ENCODE measurements around the gene DHRSX.
"Not testable (repeated sequence)": the region's sequence is repeated elsewhere in the genome, so short reads cannot be mapped to it uniquely, and the experiment has no call there.

Gene DHRSX

DNA sequence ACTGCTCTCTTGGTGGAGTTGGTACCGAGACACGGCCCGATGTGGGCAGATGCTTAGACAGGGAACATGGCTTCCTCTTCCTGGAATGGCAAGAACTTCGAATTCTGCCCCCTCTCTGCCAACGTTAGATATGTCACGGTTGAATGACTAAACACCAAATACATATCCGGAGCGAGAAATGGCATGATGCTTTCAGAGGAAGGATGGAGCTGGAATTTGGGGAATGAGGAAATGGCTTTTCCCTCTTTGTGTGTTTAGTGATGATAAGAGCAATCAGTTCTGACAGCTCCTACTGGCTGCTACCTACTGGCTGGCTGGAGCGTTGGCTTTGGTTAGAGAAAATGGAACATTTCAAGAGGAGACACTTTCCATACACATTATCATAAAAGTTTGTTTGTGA lies 140.0 kb downstream of the DHRSX start:
- H3K4me3 Mint-ChIP-seq, result no peak overlapping the region
- peaks cover 44% of the 10 kb centered on the region for H3K9me3 Mint-ChIP-seq
- H3K36me3 Mint-ChIP-seq (ENCODE audit: low read depth), result peaks cover 4% of the 10 kb centered on the region
- no peaks in the 10 kb centered on the region for H3K4me1 Mint-ChIP-seq (ENCODE audit: low read depth)
- H3K27me3 Mint-ChIP-seq (ENCODE audit: low read depth), result no peaks in the 10 kb centered on the region
- H3K27ac Mint-ChIP-seq, result no peak overlapping the region

DNA sequence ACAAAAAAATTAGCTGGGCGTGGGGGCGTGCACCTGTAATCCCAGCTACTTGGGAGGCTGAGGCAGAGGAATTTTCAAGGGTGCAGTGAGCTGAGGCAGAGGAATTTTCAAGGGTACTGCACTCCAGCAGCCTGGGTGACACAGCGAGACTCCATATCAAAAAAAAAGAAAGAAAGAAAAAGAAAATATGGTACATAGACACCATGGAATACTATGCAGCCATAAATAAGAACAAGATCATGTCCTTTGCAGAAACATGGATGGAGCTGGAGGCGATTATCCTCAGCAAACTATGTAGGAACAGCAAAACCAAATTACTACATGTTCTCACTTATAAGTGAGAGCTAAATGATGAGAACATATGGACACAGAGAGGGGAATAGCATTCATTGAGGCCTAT lies 141.3 kb downstream of the DHRSX start:
- not testable (repeated sequence) for H3K4me1 Mint-ChIP-seq (ENCODE audit: low read depth); H3K4me3 Mint-ChIP-seq; H3K27me3 Mint-ChIP-seq (ENCODE audit: low read depth); H3K27ac Mint-ChIP-seq; H3K36me3 Mint-ChIP-seq (ENCODE audit: low read depth)
- H3K9me3 Mint-ChIP-seq, result peaks cover 47% of the 10 kb centered on the region

DNA sequence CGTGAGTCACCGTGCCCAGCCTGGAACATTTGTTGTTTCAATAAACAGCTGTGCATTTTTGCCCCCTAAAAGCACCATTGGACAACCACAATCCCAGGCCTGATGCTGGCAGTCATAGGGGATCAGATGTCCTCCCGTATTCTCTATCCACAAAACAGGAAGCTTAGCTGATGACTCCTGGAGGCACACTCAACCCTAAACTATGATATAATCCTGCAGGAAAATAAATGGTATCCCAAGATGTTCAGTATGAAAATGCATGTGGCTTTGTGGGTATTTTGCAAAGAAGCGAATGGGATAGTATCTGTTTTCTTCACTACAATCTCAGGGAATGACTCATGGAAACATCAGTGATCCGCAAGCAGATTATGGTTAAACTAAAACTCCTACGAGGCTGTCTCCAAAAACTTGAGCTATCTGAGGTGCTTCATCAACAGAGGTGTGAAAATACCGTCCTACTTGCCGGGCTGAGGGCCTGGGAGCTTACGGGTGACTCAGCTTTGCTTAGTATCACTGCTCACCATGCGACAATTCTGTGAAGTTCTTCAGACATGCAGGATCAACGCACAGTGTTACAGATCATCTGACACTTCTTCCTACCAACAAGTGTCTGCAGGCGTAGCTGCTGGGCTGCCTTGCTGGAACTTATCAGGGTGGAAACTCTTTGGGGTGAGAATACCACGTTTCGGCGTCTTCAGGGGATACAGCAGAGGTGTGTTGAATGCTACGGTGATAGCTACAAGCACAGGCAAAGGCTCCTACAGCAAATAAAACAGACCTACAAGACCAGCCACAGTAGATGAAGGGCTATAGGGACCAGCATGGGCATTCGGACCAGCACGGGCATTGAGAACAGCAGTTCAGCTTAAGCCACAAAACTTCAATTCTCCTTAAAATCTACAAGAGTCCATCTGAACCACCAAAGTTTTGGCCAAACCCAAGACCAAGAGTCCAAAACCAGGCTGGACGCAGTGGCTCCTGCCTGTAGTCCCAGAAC lies 148.5 kb downstream of the DHRSX start:
- peaks cover 34% of the 10 kb centered on the region for H3K9me3 Mint-ChIP-seq
- no peak overlapping the region for H3K27ac Mint-ChIP-seq
- peaks cover 10% of the 10 kb centered on the region for H3K36me3 Mint-ChIP-seq (ENCODE audit: low read depth)
- no peaks in the 10 kb centered on the region for H3K4me1 Mint-ChIP-seq (ENCODE audit: low read depth)
- H3K27me3 Mint-ChIP-seq (ENCODE audit: low read depth), result no peaks in the 10 kb centered on the region
- H3K4me3 Mint-ChIP-seq, result no peak overlapping the region

DNA sequence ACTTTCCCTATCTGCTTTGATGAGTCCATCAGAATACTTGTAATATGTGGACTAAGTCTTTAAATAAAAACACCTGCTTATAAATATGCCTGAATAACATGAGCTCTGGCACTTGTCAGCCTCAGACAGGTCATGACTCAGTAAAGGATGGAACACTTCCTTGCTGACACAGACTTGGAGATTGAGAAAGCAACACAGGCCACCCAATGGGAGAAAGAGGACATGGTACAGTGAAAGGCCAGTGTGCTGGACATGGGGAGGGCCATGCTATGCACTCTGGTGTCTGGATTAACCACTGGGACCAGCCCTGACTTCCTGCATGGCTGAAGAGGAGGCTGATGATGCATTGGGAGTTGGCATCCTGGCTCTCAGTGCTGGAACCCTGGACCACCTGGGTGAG lies 149.5 kb downstream of the DHRSX start:
- Mint-ChIP-seq H3K9me3 (peaks cover 42% of the 10 kb centered on the region), H3K4me3 (no peak overlapping the region), H3K36me3 (ENCODE audit: low read depth) (peaks cover 15% of the 10 kb centered on the region), H3K27ac (no peak overlapping the region), H3K4me1 (ENCODE audit: low read depth) (no peaks in the 10 kb centered on the region), H3K27me3 (ENCODE audit: low read depth) (no peaks in the 10 kb centered on the region)

DNA sequence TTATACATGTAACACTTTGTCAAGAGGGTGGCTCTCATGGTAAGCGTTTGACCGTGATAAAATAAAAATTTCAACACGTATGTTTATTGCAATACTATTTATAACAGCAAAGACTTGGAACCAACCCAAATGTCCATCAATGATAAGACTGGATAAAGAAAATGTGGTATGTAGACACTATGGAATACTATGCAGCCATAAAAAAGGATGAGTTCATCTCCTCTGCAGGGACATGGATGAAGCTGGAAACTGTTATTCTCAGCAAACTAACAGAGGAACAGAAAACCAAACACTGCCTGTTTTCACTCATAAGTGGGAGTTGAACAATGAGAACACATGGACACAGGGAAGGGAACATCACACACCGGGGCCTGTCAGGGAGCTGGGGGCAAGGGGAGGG lies 150.1 kb downstream of the DHRSX start:
- not testable (repeated sequence) for H3K27ac Mint-ChIP-seq; H3K4me1 Mint-ChIP-seq (ENCODE audit: low read depth); H3K27me3 Mint-ChIP-seq (ENCODE audit: low read depth); H3K4me3 Mint-ChIP-seq
- H3K9me3 Mint-ChIP-seq, result peaks cover 48% of the 10 kb centered on the region
- peaks cover 15% of the 10 kb centered on the region for H3K36me3 Mint-ChIP-seq (ENCODE audit: low read depth)

DNA sequence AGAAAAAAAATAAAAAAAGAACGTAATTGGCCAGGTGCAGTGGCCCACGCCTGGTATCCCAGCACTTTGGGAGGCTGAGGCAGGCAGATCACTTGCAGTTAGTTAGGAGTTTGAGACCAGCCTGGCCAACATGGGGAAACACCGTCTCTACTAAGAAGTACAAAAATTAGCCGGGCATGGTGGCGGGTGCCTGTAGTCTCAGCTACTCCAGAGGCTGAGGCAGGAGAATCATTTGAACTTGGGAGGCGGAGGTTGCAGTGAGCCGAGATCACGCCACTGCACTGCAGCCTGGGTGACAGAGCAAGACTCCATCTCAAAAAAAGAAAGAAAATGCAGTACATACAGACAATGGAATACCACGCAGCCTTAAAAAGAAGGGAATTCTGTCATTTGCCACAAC lies 150.7 kb downstream of the DHRSX start:
- Mint-ChIP-seq H3K9me3 (peaks cover 46% of the 10 kb centered on the region), H3K36me3 (ENCODE audit: low read depth) (peaks cover 19% of the 10 kb centered on the region)
- H3K27ac Mint-ChIP-seq; H3K4me1 Mint-ChIP-seq (ENCODE audit: low read depth); H3K27me3 Mint-ChIP-seq (ENCODE audit: low read depth); H3K4me3 Mint-ChIP-seq: not testable (repeated sequence)

DNA sequence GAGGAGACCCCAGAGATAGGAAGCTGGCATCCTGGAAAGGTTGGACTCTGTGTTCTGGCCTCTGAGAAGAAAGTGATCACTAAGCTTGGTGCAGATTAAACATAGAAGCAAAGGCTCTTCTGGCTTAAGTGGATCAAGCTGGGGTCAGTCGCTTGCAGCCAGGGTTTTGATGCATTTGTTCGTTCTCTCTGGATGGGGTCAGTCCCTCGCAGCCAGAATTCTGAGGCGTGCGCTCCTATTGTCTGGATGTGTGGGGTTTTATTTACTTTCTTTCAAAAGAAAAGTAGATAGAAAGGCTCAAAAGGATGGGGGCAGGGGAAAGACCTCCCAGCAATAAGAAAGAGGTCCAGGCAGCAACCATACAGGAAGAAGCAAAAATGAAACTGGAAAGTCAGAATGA lies 152.6 kb downstream of the DHRSX start:
- H3K4me3 Mint-ChIP-seq, result no peak overlapping the region
- no peaks in the 10 kb centered on the region for H3K27me3 Mint-ChIP-seq (ENCODE audit: low read depth)
- no peak overlapping the region for H3K27ac Mint-ChIP-seq
- peaks cover 46% of the 10 kb centered on the region for H3K9me3 Mint-ChIP-seq
- H3K4me1 Mint-ChIP-seq (ENCODE audit: low read depth), result no peaks in the 10 kb centered on the region
- peaks cover 16% of the 10 kb centered on the region for H3K36me3 Mint-ChIP-seq (ENCODE audit: low read depth)

DNA sequence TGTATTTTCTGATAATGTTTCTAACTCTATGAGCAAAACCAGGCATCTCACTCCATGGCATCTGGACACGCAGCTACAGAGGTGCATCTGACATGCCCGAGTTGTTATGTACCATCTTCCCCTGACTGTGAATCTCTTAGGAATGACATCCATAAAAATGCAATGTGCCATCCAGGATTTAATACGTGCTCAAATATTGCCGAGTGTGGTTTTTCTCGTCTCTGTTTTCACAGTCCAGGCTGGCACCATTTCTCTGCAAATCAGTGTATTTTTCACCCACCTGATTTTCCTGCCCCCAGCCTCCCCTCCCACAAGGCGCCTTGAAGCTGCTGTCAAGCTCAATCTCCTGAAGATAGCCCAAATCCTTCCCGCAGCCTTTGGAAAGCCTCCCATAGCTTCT lies 154.6 kb downstream of the DHRSX start:
- peaks cover 54% of the 10 kb centered on the region for H3K9me3 Mint-ChIP-seq
- no peaks in the 10 kb centered on the region for H3K27me3 Mint-ChIP-seq (ENCODE audit: low read depth)
- H3K4me1 Mint-ChIP-seq (ENCODE audit: low read depth), result no peaks in the 10 kb centered on the region
- H3K36me3 Mint-ChIP-seq (ENCODE audit: low read depth), result peaks cover 15% of the 10 kb centered on the region
- H3K4me3 Mint-ChIP-seq, result no peak overlapping the region
- H3K27ac Mint-ChIP-seq, result no peak overlapping the region

DNA sequence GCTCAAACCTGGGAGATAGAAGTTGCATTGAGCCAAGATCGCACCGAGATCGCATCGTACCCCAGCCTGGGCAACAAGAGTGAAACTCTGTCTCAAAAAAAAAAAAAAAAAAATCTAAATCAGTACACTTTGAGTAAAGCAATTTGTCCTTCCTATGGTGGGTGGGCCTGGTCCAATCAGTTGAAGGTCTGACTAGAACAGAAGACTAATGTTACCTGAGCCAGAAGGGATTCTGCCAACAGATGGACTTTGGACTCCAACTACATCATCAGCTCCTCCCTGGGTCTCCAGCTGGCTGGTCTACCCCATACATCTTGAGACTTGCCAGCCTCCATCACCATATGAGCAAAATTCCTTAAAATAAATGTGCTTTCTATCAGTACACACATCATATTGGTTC lies 155.2 kb downstream of the DHRSX start:
- H3K4me3 Mint-ChIP-seq, result no peak overlapping the region
- H3K36me3 Mint-ChIP-seq (ENCODE audit: low read depth), result peaks cover 18% of the 10 kb centered on the region
- peaks cover 57% of the 10 kb centered on the region for H3K9me3 Mint-ChIP-seq
- no peaks in the 10 kb centered on the region for H3K27me3 Mint-ChIP-seq (ENCODE audit: low read depth)
- H3K4me1 Mint-ChIP-seq (ENCODE audit: low read depth), result no peaks in the 10 kb centered on the region
- no peak overlapping the region for H3K27ac Mint-ChIP-seq

DNA sequence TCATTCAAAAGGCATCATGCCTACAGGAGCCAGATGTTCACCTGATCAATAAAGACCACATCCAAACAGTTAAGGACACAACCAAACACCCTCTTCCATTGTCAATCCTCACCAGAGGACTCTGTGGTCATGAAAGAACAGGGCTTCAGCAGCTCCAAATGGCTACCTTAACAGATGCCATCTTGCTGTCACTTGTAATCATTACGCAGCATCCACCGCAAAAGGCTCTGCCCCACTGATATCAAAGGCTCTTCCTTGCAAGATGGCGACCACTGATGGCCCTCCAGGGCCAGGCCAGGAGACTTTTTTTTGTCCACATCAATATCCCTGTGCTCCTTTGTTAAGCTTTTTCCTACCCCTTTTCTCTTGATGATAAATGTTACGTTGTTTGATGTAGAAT lies 157.4 kb downstream of the DHRSX start:
- Mint-ChIP-seq H3K4me1 (ENCODE audit: low read depth) (no peaks in the 10 kb centered on the region), H3K4me3 (no peak overlapping the region), H3K27ac (no peak overlapping the region), H3K9me3 (peaks cover 71% of the 10 kb centered on the region), H3K27me3 (ENCODE audit: low read depth) (no peaks in the 10 kb centered on the region), H3K36me3 (ENCODE audit: low read depth) (peaks cover 33% of the 10 kb centered on the region)

DNA sequence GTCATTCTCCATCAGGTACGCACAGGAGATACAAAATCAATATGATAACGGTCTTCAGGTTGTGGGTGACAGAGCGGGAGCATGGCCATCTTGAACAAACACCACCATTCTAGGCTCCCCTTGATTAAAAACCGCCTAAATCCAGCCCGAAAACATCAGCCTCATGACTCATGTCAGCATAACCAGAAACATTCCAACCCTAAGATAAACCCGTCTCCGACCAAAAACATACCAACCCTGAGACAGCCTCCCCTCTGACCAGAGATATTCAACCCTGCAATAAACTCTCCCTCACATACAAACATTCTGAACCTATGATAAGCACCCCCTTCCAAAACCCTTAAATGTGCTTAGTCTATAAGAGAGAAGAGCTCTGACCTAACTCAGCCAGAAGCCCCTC lies 157.9 kb downstream of the DHRSX start:
- Mint-ChIP-seq H3K9me3 (peaks cover 69% of the 10 kb centered on the region), H3K27ac (no peak overlapping the region), H3K36me3 (ENCODE audit: low read depth) (peaks cover 33% of the 10 kb centered on the region), H3K27me3 (ENCODE audit: low read depth) (no peaks in the 10 kb centered on the region), H3K4me3 (no peak overlapping the region), H3K4me1 (ENCODE audit: low read depth) (no peaks in the 10 kb centered on the region)

DNA sequence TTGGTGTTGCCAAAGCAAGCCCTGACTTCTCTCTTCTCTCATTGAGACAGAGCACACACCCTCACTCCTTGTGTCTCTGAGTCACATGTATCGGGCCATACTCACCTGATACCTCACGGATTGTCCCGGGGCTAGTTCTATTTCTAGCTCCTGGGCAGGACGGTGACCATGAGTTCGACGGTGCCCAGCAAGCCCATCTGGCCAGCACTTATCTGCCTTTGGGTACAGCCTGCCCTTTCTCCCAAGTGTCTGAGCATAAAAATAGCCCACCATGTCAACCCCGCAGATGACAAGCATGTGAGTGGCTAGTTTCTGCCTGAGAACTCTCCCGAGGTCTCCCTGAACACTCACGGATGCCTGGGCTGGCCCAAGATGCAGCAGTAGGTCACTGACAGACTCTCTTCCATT lies 158.5 kb downstream of the DHRSX start:
- Mint-ChIP-seq H3K4me3 (no peak overlapping the region), H3K27ac (no peak overlapping the region), H3K36me3 (ENCODE audit: low read depth) (peaks cover 33% of the 10 kb centered on the region), H3K4me1 (ENCODE audit: low read depth) (no peaks in the 10 kb centered on the region), H3K9me3 (peaks cover 73% of the 10 kb centered on the region), H3K27me3 (ENCODE audit: low read depth) (no peaks in the 10 kb centered on the region)

DNA sequence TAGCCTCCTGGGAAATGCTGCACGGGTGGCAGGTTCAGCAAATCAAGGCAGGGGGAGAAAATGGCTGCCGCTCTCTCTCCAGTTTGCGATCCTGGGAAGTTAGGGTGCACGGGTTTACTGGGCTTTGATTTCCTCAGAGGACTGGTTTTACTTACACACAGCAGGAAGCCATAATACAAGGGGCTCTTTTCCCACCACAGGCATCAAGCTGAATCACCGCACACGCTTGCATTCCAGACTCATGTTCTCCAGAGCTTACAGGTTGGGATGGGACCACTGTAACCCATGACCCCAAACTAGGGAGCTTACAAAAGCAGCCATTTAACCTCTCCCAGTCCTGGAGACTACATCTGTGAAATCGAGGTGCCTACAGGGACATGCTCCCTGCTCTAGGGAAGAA lies 159.8 kb downstream of the DHRSX start:
- H3K27me3 Mint-ChIP-seq (ENCODE audit: low read depth), result no peaks in the 10 kb centered on the region
- H3K36me3 Mint-ChIP-seq (ENCODE audit: low read depth), result peaks cover 27% of the 10 kb centered on the region
- no peak overlapping the region for H3K27ac Mint-ChIP-seq
- H3K9me3 Mint-ChIP-seq, result peaks cover 64% of the 10 kb centered on the region
- H3K4me3 Mint-ChIP-seq, result no peak overlapping the region
- H3K4me1 Mint-ChIP-seq (ENCODE audit: low read depth), result no peaks in the 10 kb centered on the region

DNA sequence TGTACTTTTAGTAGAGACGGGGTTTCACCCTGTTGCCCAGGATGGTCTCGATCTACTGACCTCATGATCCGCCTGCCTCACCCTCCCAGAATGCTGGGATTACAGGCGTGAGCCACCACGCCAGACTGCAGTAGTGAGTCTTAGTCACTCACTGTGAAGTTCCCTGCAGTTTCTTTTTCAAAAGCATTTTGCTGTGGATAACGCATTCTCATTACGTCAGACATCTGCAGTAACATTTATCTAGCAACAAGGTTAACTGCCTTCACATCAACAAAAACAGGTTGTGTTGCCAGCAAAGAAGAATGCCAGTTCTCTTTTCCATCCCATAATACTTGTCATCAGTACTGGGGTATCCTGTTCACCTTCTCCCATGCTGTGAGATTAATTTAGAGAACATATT lies 164.6 kb downstream of the DHRSX start:
- H3K4me1 Mint-ChIP-seq (ENCODE audit: low read depth), result no peaks in the 10 kb centered on the region
- H3K4me3 Mint-ChIP-seq, result no peak overlapping the region
- H3K9me3 Mint-ChIP-seq, result peaks cover 43% of the 10 kb centered on the region
- no peak overlapping the region for H3K27ac Mint-ChIP-seq
- H3K27me3 Mint-ChIP-seq (ENCODE audit: low read depth), result no peaks in the 10 kb centered on the region
- peaks cover 20% of the 10 kb centered on the region for H3K36me3 Mint-ChIP-seq (ENCODE audit: low read depth)

DNA sequence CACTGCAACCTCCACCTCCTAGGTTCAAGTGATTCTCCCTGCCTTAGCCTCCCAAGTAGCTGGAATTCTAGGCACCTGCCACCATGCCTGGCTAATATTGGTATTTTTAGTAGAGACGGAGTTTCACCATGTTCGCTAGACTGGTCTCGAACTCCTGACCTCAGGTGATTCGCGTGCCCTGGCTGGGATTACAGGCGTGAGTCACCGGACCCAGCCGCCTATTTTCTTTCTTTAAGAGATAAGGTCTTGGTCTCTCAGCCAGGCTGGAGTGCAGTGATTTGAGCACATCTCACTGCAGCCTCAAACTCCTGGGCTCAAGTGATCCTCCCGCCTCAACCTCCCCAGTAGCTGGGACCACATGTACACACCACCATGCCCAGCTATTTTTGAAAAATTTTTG lies 166.5 kb downstream of the DHRSX start:
- no peaks in the 10 kb centered on the region for H3K27me3 Mint-ChIP-seq (ENCODE audit: low read depth)
- no peak overlapping the region for H3K4me3 Mint-ChIP-seq
- peaks cover 9% of the 10 kb centered on the region for H3K36me3 Mint-ChIP-seq (ENCODE audit: low read depth)
- peaks cover 30% of the 10 kb centered on the region for H3K9me3 Mint-ChIP-seq
- H3K4me1 Mint-ChIP-seq (ENCODE audit: low read depth), result no peaks in the 10 kb centered on the region
- H3K27ac Mint-ChIP-seq, result no peak overlapping the region
